IPS-18c (cell line): Measurements from ENCODE around the gene RAB6A.

Experiments
- H3K4me3 ChIP-seq: 2 replicates; pipeline ENCODE4 v1.7.0; 2013; ENCODE audit warnings: low read depth, mild to moderate bottlenecking, low read length, moderate library complexity; ENCODE audit not compliant: insufficient read depth
- H3K9me3 ChIP-seq: one replicate; pipeline ENCODE4 v1.6.1; 2013; ENCODE audit warnings: mild to moderate bottlenecking, low read length, moderate library complexity; ENCODE audit not compliant: control insufficient read depth, insufficient read depth

Gene RAB6A

GRCh38 chr11:73671701-73672100 lies 89.2 kb downstream of the RAB6A start:
- no peaks in the 10 kb centered on the region for H3K9me3 ChIP-seq
- no peak overlapping the region for H3K4me3 ChIP-seq

DNA sequence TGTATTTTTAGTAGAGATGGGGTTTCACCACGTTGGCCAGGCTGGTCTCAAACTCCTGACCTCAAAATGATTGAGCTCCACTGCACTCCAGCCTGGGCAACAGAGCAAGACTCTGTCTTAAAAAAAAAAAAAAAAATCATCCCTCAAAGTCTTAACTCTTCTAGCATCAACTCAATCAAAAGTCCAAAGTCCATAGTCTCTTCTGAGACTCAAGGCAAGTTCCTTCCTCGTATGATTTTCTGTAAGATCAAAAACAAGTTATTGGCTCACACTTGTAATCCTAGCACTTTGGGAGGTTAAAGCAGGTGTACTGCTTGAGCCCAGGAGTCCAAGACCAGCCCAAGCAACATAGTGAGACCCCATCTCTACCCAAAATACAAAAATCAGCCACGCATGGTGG lies 90.1 kb downstream of the RAB6A start:
- no peak overlapping the region for H3K4me3 ChIP-seq
- H3K9me3 ChIP-seq = no peaks in the 10 kb centered on the region

DNA sequence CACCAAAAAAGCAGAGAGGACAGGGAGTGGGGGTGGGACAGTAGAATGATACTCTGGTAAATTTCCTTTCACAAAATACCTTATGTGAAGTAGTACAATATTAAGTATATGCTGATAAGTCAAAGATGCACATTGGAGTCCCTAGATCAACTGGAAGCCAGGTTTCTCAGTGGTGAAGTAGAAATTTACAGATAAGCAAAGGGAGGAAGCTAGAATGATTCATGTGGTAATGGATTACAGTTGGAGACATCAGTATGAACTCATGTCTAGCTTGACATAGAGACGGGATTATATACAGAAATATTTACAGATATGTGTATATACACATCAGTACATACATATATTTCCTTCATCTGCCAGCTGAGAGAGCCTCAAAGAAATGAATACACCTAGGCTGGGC lies 93.0 kb downstream of the RAB6A start:
- no peaks in the 10 kb centered on the region for H3K9me3 ChIP-seq
- no peak overlapping the region for H3K4me3 ChIP-seq

DNA sequence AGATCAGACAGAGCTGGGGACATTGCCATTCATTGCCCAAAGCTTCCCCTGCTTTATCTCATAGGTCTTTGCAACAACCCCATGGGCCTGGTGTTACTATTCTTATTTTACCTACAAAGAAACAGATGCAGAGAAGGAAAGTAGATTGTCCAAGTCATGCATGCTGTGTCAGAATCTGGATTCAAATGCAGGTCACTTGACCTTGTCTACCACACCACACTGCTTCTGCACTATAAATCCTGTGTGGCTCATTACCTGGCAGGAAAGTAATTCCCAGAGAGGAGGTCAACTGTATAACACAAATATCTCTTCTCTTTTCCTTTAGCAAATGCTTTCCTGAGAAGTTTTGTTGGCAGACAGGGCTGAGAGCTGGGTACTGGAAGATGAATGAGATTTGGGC lies 96.0 kb downstream of the RAB6A start:
- H3K9me3 ChIP-seq = no peaks in the 10 kb centered on the region
- H3K4me3 ChIP-seq = no peak overlapping the region

- no peak overlapping the region for H3K4me3 ChIP-seq
- no peaks in the 10 kb centered on the region for H3K9me3 ChIP-seq
Observed at GRCh38 chr11:73663604-73664495, 97.0 kb downstream of the RAB6A start.

GRCh38 chr11:73662445-73663157 lies 98.3 kb downstream of the RAB6A start:
- Histone ChIP-seq H3K9me3 (no peaks in the 10 kb centered on the region), H3K4me3 (no peak overlapping the region)

DNA sequence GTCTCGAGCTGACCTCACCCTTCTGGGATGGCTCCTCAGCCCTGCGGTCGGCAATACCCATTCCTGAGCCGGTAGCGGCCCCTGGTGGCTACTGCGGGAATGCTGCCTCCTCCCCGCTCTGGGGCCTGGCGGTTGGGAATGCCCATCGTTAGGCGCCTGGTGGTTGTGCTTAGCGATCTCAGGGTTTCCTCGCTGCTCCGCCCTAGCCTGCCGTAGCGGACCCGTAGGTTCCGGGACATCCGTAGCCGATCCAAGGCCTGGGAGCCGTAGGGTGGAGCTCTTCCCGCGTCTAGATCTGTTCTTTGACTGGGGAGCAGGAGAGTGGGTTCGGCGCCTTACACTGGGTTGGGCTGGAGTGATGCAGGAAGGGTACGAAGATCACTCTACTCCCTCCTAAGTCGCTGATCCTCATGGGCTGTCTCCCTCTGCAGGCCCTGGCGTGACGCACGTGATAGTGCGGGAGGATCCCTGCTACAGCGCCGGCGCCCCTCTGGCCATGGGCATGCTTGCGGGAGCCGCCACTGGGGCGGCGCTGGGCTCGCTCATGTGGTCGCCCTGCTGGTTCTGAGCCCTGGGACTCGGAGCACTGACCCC lies 99.7 kb downstream of the RAB6A start:
- Histone ChIP-seq H3K4me3 (peak overlapping the region; percentile 49), H3K9me3 (no peaks in the 10 kb centered on the region)

DNA sequence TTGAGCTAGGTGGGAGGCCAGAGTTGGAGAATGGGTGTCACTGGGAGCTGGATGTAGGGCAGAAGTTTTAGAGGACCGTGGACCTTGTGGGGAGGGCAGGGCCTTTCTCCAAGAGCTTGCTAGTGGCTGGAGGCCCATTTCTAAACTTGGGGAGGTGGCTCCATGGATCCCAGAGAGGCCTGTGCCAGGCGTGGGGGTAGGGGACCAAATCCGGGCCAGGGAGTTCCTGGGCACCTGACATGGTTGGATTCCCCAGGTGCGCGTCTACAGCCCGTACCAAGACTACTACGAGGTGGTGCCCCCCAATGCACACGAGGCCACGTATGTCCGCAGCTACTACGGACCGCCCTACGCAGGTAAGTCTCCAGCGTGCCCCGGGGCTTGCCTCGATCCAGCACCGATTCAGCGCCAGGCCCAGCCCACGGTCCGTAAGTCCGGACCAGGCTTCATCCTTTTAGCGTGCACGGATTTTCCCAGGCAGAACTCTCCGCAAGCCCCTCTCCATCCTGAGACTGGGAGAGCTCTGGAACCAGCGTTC lies 100.3 kb downstream of the RAB6A start:
- Histone ChIP-seq H3K4me3 (peak overlapping the region; percentile 35; the same call in 1 of the 2 replicates), H3K9me3 (no peaks in the 10 kb centered on the region)

DNA sequence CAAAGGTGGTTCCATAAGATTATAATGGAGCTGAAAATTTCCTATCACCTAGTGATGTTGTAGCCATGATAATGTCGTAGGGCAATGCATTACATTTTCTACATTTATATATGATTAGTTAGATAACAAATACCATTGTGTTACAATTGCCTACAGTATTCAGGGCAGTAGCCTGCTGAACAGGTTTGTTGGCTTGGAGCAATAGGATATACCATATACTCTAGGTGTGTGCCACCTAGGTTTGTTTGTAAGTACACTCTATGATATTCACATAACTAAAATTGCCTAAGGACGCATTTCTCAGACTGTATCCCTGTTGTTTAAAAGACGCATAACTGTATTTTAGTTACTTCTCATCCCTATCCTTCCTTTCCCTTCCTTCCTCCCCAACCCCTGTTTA lies 100.9 kb downstream of the RAB6A start:
- Histone ChIP-seq H3K9me3 (no peaks in the 10 kb centered on the region), H3K4me3 (no peak overlapping the region)

DNA sequence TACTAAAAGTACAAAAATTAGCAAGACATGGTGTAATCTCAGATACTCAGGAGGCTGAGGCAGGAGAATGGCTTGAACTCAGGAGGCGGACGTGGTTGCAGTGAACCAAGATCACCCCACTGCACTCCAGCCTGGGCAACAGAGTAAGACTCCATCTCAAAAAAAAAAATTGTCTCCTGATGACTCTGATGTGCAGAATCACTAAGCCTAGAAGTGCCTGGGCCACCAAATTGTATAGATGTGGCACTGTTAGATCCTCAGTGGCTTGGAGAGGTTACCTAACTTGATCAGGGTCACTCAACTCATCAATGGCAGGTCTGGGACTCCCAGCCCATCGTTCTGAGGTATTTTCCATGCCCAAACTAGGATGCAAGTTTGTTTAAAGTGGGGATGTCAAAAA lies 103.9 kb downstream of the RAB6A start:
- H3K4me3 ChIP-seq = no peak overlapping the region
- H3K9me3 ChIP-seq = no peaks in the 10 kb centered on the region

- H3K9me3 ChIP-seq = no peaks in the 10 kb centered on the region
- H3K4me3 ChIP-seq = no peak overlapping the region
Observed at GRCh38 chr11:73655686-73656085, 105.2 kb downstream of the RAB6A start.

DNA sequence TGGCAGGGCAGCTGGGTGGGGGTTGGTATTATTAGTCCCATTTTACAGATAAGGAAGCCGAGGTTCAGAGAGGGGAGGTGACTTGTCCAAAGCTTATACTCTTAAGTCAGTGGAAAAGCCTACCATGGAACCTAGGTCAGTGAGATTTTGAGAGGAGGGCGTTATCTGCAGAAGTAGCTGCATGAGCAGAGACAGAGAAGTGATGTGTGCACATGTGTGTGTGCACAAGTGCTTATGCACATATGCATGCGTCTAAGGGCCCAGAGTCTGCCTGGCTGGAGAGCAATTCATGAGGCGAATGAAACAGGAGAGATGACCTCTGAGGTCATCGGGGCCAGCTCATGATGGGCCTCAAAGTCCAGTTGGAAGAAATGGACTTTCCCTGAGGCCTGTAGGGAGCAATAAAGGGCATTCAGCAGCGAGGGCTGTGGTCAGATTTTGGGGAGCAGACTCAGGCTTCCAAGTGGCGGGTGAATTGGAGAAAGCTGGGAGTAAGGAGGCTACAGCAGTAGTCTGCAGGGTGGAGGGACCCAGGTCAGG lies 106.3 kb downstream of the RAB6A start:
- no peak overlapping the region for H3K4me3 ChIP-seq
- no peaks in the 10 kb centered on the region for H3K9me3 ChIP-seq

DNA sequence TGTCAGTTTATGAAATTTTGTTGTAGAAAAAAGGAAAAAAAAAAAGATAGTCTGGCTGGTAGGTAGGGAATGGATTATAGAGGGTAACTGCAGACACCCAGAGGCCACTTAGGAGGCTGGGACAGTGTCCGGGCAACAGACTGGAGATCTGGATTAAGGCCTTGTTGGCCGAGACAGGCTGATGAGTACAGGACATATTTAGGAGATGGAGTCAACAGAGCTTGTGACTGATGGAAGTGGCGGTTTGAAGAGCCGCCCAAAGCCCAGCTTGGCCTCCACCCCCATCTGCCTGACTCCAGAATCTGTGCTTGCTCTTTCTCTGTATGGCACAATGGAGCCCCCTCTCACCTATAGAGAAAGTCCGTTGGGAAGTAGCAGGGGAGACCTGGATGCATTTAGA lies 106.9 kb downstream of the RAB6A start:
- H3K9me3 ChIP-seq = no peaks in the 10 kb centered on the region
- no peak overlapping the region for H3K4me3 ChIP-seq

DNA sequence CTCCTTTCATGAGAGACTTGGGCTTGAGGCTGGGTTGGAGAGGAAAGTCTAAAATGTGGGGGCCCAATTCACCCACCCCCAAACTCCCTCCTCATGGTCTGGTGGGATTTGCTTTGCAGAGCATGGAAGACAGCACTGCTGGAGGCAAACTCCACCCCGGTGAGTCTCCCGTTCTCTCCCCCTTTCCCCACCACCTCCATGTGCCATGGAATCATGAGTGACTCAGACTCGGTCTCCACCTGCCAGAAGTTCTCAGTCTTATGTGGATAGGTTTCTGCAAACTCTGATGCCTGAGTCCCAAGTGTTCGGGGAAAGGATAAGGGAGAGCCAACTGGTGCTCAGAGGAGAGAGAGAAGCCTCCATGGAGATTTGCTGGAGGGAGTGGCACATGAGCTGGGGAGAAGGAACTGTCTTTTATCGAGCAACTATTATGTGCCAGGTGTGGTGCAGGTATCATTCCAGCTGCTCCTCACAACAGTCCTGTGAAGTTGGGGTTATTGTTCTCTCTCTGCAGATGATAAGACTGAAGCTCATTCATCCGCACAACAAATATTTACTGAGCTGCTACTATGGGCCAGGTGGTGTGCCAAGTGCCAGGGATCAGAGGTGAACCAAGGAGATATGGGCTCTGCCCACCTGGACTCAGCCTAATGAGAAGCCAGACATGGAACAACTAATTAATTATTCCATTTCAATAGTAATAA lies 107.9 kb downstream of the RAB6A start:
- Histone ChIP-seq H3K4me3 (no peak overlapping the region), H3K9me3 (no peaks in the 10 kb centered on the region)

DNA sequence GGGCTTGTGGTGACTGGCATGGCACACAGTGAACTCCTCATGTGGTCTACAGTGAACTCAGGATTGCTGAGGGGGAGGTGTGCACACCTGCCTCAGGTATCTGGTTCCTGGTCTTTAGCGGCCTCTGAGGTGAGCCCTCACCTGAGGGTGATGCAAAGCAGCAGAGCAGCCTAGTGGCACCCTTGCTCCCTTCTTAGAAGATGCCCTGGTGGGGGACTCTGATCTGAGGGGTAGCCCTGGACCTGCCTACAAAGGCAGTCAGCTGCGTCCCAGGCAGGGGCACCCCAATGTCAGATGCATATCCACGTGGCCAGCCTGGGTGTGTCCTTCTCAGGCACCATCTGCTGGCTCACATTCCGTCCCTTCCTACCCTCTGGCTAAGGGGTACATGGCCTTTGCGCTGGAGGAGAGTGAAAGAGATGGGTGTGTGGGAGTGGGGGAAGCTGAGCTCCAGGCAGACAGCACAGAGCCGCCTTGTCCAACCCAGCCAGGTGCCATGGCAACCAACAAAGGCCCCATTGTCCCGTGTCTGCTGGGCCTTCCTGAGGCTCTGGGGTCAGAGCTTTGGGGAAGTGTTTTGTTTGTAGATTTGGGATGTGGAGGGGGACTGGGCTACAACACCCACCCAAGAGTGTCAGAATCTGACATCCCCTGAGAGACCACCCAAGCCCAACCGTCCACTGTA lies 108.7 kb downstream of the RAB6A start:
- H3K4me3 ChIP-seq = no peak overlapping the region
- H3K9me3 ChIP-seq = no peaks in the 10 kb centered on the region

DNA sequence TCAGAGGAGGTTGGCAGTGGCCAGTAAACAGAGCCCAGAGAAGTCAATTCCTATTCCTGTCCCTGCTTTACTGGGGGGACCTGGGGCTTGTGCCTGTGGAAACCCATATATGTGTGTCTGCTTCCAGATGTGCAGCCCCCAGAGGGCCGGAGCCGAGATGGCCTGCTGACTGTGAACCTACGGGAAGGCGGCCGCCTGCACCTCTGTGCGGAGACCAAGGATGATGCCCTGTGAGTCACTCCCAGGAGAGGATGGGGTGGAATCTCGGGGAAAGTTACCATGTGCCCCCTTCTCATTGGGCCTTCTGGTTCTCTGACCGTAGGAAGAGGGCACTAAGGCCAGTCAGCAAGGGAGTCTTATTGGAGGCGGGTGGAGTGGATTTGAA lies 109.2 kb downstream of the RAB6A start:
- H3K9me3 ChIP-seq = no peaks in the 10 kb centered on the region
- no peak overlapping the region for H3K4me3 ChIP-seq

- Histone ChIP-seq H3K4me3 (no peak overlapping the region), H3K9me3 (no peaks in the 10 kb centered on the region)
Observed at GRCh38 chr11:73651252-73651651, 109.6 kb downstream of the RAB6A start.
